GDM1 (cell line): ENCODE results near the gene SIGLEC10.

ENCODE experiments used
- DNase-seq: peaks from one replicate; lab custom pipeline; 2025; lab: John Stamatoyannopoulos, UW

Gene SIGLEC10

GRCh38 chr19:51365965-51366388, 51.5 kb downstream of the SIGLEC10 start, which contains the start of gene ETFB:
TSS of gene ETFB (minus strand) at chr19:51366388. CDS start at chr19:51366326, 62 bp downstream.
- DNase-seq = no peak

- no peak for DNase-seq
These were observed 52.1 kb downstream of the SIGLEC10 start for GRCh38 chr19:51365211-51365964.

- DNase-seq = no peak
These were observed 53.0 kb downstream of the SIGLEC10 start for GRCh38 chr19:51364200-51365106.

GRCh38 chr19:51361239-51361638, 56.2 kb downstream of the SIGLEC10 start:
- DNase-seq = no peak
